ENCODE measurements around the gene SEMA3G.

The SEMA3G gene

DNA sequence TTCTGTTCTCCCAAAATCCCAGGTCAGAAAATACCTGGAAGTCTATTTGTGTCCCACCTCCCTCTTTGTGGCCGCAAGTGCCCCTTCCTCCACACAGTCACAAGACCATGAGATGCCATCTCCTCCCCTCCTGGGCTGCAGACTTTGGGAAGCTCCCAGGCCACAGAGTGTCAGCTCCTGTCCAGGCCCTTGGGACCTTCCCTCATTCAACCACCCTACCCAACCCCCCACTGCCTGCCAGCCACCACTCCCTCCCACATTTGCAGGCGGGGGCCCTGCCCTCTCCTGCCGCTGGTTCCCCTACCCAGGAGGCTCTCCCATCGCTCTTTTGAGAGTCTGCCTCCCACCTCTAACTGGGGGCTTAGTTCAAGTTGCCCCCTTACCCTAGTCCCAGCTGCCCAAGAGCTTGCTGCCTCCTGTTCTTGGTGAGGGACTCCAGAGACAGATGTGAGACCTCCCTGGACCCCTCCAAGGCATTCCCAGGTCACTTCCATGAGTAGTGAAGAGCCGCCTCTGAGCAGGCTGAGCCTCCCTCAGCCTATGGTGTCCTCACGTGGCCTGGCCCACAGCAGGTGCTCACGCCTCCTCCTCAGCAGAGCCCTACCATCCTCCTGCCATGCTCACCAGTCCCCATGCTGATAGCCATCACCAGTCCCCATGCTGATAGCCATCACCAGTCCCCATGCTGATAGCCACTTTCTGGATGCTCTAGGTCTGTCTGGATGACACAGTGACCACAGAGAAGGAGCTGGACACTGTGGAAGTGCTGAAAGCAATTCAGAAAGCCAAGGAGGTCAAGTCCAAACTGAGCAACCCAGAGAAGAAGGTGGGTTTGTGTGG is 34.4 kb upstream of the SEMA3G start:
- no peak for DNase-seq

DNA sequence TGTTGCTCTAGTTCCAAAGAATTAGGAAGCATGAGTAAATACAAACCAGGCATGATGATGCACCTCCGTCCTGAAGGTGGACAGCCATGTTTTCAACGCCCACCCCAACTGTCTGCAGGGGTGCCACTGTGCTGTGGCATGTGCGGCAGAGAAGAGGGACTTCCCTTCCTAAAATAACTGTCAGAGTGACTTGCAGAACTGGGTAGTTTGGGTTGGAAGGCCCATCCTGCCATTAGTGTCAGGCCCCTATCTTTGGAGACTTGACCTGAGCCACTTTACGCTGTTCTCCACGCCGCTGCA is 32.8 kb upstream of the SEMA3G start:
- no peak for DNase-seq

DNA sequence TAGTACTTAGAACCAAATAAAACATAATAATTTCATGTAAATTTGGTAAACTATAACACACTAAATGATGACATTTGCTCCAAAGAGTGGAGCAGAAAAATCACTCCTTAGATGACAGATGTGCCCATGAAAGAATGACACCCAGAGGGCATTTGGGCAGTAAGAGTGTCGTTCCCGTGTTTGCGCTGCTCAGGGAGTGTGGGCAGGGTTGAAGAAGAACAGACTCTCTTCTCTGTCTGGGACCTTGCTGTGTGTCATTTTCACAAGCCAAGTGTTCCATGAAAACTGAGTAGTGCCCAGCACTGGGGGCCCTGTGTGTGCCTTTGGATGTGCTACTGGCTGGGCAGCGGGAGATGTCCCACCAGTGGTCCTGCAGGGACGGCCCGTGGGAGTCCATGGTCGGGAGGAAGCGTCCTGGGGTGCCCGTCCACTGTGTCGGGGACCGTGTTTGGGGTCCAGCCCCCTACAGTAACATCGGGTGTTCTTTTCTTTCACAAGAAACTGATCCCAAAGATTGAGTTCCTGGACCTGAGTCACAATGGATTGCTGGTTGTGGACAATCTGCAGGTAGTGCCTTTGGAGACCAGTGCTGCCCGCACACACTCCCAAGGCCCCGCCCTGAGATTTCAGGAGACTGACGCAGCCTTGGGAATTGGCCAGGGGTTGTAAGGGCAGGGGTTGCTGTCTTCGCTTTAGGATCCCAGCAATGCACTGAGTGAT is 32.3 kb upstream of the SEMA3G start:
- DNase-seq: no peak

DNA sequence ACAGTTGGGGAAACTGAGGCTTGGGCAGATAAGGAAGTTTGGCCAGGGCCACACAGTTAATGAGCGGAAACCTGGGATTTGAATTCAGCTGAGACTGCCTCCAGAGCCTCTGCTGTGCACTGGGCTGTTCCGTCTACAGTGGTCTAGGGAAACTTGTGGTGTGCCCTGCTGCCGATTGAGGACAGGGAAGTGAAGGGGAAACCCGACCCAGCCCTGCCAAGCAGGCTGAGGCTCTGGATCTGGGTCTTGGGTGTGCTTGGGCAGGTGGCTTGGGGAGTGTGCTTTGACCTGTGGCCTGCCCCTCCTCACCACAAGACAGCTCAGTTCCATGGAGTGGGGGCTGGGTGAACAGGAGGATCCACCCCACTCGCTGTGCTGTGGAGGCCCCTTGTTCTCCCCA is 28.1 kb upstream of the SEMA3G start:
- no peak for DNase-seq

DNA sequence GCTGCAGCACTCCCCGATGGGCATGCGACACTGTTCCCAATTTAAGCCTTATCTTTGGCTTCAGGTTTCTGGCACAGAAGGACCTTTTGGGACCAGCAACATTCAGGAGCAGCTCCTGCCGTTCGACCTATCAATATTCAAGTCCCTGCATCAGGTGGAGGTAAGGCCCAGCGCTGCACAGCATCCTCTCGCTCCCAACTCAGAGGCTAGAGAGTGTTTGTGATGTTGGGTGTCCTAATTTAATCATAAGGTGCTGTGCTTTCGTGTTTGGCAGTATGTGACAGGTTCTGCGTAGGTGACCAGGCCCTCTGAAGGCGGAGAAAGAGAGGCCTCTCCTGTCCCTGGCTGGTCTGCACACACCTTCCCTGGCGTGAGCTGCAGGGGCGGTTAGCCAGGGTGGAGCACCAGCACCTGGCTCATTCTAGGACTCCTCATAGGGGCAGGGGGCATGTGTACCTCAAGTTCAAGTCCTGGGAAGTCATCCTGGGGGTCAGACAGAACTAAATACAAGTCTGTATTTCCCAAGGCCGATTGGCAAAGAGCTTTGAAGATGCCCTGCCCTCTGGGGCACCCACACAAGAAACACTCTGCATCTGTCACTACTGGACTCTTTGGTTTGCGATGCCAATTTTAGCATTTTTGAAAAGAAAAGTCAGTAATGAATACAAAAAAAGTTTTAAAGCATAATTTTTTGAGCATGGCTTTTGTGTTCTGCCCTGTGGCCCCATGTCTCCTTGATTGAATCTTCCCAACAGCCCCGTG is 27.5 kb upstream of the SEMA3G start:
- DNase-seq: no peak

DNA sequence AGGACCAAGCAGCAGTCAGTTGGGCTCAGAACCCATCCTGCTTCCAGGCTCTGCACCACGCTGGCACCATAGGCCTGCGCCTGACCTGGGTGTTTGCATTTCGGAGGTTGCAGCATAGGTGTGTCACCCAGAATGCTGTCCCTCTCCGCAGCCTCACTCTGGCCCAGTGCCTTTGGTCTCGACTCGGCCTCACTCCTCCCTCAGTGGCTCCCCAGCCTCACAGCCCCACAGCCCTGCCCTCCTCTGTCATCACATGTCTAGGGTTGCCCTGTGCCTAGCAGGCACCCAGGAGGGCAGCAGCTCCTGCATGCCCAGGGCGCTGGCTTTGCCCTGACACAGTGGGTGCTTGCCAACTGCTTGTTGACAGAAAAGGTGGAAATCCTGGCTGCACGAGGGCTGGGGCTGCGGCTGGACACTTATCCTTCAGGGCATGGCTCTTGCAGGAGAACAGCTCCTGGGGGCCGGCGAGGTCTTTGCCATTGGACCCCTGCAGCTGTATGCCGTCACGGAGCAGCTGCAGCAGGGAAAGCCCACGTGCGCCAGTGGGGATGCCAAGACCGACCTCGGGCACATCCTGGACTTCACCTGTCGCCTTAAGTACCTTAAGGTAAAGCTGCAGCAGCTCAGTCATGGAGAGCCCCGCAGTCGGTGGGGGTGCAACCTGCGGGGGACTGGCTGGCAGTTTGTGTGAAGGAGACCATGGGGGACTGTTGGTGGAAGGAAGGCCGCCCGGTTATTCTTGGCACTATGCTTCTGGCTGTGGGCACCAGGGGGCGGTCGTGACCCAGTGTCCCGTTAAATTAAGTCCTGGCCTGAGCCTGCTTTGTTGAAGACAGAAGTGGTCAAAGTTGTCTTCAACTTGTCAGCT is 26.7 kb upstream of the SEMA3G start:
- peak in 1 of 4 experiments; percentile 16 for DNase-seq

DNA sequence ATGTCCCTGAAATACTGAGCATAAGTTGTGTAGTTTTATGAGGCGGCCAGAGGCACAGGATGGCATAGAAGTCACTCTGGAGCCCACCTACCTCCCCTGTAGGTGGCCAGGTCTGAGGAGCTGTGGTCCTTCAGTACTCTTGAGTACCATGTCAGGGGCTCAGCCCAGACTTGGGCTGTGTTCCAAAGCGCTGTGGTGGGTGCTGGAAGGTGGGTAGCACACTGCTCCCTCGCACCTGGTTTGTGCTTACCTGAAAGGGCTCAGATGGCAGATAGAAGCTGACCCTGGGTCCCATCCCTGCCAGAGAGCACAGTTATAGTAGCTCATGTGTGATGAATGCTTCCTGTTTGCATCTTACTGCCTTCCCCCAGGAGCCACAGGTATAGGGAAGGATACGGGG is 26.0 kb upstream of the SEMA3G start:
- DNase-seq: no peak

DNA sequence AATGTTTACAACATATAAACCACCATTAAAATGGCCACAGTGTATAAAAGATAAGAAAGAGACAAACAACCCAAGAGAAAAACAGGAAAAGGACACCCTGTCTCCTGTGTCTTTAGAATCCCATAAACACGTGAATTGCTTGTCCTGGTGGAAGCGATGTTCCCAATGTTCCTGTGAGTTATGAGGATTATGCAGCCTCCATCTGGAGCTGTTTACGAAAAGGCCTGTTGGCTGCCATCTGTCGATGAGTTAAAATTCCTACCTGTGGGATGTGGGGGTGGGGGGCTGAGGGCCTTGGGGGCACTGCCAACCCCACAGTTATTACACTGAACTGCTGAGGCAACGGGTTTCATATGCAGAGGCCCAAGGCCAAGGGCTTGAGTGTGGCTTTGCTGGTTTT is 24.1 kb upstream of the SEMA3G start:
- no peak for DNase-seq

DNA sequence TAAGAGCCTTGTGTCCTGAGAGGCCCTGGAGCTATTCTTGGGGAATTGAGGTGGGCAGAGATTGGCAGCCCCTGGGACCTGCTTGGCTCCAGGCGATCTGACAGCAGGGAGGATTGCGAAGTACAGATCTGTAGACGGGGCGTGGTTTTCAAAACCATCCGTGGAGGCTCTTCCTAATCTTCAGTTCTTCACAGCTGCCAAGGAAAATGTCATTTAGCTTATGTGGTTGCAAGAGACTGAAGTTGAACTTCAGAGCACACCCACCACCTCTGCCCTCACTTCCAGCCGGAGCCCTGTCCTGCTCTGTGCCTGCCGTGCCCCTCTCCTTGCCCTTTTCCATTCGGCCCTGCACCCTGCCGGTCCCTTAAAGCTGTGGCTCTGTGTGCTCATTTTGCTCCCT is 23.4 kb upstream of the SEMA3G start:
- DNase-seq: no peak

DNA sequence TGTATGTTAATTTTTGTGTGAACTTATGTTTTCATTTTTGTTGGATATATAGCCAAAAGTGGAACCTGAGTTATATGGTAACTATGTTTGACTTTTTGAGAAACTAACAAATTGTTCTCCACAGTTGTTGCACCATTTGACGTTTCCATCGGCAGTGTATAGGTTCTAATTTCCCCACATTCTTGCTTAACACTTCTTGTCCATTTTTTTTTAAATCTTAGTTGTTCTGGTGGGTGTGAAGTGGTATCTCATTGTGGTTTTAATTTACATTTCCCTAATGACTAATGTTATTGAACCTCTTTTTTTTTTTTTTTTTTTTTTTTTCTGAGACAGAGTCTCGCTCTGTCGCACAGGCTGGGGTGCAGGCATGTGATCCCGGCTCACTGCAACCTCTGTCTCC is 18.5 kb upstream of the SEMA3G start:
- DNase-seq: no peak

DNA sequence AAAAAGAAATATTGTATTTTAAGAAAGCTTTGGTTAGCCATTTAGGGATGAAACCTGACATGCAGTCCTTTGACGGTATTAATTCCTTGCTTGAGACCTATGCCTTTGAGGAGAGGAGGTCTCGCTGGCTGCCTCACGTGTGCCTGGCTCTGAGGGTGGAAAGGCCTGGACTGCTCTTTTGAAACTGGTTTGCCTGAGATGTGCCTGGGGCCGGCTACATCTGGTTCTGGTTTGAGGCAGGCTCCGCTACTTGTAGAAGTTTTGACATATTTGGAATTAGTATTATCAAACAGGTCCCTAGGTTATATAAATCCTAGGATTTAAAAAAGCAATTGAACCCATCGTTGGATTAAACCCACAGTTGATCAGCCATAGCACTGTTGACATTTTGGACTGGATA is 17.0 kb upstream of the SEMA3G start:
- DNase-seq: no peak

DNA sequence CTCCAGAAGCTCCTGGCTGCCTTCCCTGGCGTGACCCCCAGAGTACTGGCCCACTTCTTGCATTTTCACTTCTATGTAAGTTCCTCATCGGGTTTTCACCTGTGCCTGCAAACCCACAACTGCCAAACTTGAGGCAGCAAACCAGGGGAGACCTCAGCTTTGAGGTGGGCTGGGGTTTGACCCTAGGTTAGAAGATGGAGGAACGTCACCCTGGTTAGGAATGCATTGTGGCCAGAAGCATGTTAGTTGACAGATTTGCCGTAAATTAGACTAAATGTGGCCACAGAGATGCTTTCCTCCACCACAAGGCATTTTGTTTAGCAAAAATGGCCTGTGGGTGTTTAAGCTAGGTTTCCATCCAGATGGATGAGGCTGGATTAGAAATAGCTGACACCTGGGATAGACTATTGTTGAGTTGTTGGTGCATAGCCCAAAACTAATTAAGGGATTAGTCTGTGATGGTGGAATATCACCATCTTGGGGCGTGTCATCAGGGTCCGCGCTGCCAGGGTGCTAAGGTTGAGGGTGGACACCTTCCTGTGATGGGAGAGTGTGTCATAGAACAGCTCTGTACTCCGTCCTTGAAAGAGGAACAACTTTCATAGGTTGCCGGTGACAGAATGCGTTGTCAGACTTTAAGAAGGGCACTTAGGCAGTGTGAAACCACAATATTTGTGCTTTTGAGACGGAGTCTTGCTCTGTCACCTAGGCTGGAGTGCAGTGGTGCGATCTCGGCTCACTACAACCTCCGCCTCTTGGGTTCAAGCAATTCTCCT is 14.1 kb upstream of the SEMA3G start:
- DNase-seq: no peak

DNA sequence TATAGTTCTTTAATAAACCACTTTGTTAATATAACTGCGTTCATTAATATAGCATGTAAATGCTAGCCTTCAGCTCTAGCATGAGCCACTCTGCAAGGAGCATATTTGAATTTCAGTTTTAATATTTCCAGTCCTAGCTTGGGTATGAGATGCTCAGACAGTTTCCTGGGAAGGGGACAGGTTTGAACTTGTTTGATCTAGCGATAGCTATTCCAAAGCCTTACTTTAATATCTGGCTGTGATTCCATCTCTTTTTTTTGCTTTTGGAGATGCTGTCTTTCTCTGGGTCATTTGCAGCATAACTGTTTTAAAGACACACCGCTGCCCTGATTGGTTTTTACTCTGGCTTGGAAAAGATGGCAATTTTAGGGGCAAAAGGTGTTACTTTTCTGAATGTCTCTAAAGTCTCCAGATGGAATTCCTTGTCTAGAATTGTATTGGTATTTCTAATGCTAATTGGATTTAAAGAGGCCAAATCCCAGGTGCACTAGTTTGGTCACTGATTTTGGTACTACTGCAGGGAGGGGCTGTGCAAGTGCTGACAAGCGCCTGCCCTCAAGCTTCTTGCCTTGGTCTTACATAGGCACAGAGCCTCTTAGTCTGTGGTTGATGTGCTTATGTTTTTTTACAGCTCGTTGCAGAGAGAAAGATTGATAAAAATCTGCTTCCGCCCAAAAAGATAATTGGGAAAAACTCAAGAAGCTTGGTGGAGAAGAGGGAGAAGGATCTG is 13.3 kb upstream of the SEMA3G start:
- DNase-seq: no peak

DNA sequence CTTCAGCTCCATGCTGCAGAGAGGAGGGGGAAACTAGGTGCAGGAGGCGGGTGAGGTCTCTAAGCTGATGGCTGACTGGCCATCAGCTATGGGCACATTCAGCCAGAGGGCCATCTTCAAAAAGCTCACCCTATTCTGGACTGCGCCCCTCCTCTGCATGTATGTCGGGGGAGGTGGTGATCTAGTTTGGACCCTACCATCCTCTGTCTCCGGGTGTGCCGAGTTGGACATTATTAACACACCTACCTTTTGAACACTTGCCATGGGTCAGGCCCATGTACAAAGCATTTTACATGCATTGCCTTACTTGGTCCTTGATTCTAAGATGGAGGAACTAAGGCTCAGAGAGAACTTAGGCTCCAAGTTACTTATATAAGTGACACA is 11.9 kb upstream of the SEMA3G start:
- no peak for DNase-seq

DNA sequence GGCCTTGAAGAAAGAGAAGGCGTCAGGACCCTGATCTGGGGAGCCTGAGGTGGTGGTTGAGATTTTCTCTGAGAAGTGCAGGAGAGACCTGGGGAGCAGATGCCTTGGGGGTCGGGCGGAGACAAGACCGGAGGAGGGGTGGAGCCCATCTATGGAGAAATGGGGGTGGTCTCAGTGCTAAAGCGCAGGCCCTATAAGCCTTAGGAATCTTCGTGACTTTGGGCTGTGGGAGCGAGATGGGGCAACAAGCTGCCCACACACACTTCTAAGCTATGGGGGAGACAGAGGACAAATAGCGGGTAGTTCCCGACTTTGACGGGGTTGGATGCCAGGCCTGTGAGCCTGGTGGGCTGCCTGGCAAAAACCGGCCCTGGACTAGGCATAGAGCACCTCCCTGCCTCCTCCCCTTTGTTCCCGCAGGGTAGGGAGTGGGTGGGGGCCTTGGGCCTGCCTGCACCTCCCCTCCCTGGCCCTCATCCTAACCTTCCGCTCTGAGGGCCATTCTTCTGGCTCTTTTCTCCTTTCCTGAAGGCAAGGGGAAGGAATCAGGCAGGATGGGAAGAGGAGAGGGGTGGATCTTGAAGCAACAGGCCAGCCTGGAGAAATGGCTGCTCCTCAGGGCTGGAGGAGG is 11.4 kb upstream of the SEMA3G start:
- no peak for DNase-seq

DNA sequence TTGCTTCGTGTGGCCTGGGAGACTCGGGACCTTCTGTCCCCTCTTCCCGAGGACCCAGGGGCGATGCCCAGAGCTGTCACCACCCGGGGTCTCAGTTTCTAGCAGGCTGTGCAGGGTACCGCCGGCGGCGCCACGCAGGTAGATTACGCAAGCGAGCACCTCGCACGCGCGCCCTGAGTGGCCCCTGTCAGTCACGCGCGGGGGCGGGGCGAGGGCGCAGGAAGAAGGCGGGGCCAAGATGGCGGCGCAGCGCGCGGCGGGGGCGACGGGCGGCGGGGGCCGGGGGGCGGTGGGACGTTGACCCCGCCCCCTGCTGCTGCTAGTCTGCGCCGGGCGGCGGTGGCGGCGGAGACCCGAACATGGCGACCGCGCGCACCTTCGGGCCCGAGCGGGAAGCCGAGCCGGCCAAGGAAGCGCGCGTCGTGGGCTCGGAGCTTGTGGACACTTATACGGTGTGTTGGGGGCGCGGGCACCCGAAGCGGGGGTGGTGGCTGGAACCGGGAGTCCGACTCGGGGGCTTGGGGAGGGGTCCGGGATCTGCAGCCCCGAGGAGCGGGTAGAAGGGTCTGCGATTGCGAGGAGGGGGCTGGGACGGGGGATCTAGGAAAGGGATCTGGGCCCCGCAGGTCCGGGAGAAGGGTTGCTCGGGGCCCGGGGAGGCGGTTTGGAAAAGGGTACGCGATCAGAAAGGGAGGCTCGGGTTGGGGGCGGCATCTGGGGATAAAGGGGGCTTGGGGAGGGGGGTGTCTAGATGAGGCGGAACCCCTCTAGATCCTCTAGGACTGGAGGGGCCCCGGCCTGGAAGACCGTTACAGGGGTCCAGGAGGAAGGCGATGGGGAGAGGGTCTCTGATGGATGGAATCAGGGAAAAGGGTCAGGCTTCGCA is 10.6 kb upstream of the SEMA3G start, which contains the start of gene NISCH:
NISCH (plus strand) TSS at position 322 of the 886 bp plus-strand sequence; CDS start at position 360, 38 bp downstream.
- DNase-seq: peak; percentile 91 to 98 (median 95)

DNA sequence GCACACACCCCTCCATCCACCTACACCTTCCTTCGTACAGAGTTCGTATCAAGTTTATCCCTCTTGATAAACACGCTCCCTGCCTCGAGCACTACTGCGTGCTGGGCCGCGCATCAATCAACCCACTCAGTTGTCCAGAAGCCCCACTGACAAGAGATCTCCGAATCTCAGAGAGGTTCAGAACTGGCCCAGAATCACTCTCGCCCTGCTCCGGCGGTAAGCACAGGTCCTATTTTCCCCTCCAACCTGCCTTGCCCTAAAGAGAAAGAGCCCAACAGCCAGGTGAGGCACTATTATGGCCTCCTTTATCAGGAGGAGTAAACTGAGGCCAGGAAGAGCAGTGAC is 10.0 kb upstream of the SEMA3G start:
- no peak for DNase-seq

DNA sequence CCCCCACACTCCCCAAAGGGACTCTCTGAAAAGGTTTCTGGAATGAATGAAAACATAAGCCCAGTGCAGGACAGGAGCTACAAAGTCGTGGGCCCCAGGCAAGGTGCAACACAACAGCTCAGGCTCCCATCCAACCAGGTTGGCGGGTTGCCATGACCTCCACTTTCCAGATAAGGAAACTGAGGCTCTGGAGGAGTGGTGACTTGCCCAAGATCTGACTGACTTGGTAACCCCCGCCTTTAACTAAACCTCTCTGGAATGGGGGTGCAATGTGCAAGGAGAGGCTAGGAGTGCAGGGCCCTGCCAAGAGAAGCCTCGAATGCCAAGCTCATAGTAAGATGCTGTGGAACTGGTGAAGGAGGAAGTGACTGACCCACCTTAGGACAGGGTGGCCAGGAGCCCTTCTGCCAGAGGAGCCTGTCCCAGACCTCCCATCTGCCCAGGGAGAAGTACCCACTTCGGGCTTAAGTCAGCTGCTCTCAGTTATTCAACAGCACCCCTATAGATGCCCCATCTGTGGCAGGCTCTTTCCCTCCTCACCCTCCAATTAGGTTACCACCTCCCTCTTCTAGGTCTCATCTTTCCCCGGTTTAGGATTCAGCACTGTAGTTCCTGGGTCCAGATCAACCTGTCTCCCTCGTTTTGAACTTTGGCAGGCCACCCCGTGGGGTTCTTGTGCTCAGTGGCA is 9.5 kb upstream of the SEMA3G start:
- no peak for DNase-seq
